IgD-negative memory B cell (primary cell): ENCODE results near the gene SEC14L2. TPM values are rescaled to one million over a fixed set of nuclear protein-coding genes. Genes with fewer than 3 reads are reported as not detected.
"Not testable (repeated sequence)": the region's sequence is repeated elsewhere in the genome, so short reads cannot be mapped to it uniquely, and the experiment has no call there.

Source experiments
- H3K27ac Mint-ChIP-seq, 3 donors: one replicate each; pipeline ENCODE4 v1.8.0; 2020 to 2022; ENCODE audit warnings: mild to moderate bottlenecking in 3 of 3, mixed read lengths in 3 of 3, moderate library complexity in 1 of 3
- H3K27me3 Mint-ChIP-seq: one replicate; pipeline ENCODE4 v1.8.0; 2021; ENCODE audit warnings: mixed read lengths
- H3K36me3 Mint-ChIP-seq: one replicate; pipeline ENCODE4 v1.8.0; 2020; ENCODE audit warnings: mild to moderate bottlenecking, mixed read lengths
- H3K4me1 Mint-ChIP-seq, 3 donors: one replicate each; pipeline ENCODE4 v1.8.0; 2020 to 2022; ENCODE audit warnings: mixed read lengths in 3 of 3, mild to moderate bottlenecking in 1 of 3
- H3K4me3 Mint-ChIP-seq, 4 donors: one replicate each; pipeline ENCODE4 v1.8.0; 2020 to 2022; ENCODE audit warnings: mild to moderate bottlenecking in 4 of 4, mixed read lengths in 4 of 4, moderate library complexity in 3 of 4
- H3K9me3 Mint-ChIP-seq, 3 donors: one replicate each; pipeline ENCODE4 v1.8.0; 2020 to 2021; ENCODE audit warnings: mixed read lengths in 3 of 3, mild to moderate bottlenecking in 1 of 3
- polyA plus RNA-seq: library from polyadenylated mRNA; unstranded; fragments of 300-500 nt; fragmentation: Illumina TruSeq; gene quantifications from one replicate; pipeline ENCODE4 v1.2.3, GENCODE V29; 2021

Gene SEC14L2
- polyA plus RNA-seq, 1 donor from 2014 or later, result 1.1 TPM

DNA sequence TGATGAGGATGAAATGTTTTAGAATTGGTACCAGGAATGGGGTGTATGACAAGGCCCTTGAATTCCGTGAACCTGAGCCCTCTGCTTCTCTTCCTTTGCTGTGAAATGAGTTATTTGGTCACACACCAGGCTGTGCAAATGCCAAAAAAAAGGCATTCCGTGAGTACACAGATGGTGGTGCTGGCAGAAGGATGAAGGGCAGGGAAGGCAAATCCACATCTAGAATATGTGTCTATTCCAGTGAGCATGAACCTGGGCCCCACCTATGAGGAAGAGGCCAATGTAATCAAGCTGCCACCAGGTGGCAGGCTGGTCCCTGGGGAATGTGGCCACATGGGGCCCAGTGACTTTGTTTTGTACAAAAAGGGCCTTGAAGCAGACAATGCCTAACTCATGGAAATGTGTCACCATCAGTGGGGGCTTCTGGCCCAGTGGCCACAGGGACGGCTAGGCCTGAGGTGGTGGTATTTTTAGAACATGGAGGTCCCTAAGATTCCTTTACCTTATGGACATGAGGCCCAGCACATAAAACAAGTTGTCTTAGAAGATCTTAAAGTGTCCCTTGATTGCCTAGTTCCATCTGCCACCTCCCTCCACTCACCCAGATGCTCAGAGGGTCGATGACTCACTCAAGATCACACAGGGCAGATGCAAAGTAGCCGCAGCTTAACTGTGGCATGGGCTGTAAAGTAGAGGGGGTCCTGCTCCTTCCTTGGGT lies 5.7 kb upstream of the SEC14L2 start:
- Mint-ChIP-seq H3K9me3 (peaks cover 0 to 2% (median 0%) of the 10 kb centered on the region in 3 donors), H3K4me3 (peak overlapping the region in 2 of 4 donors; percentile 37 to 61), H3K27ac (peak overlapping the region in 2 of 3 donors; percentile 12 to 25), H3K36me3 (no peaks in the 10 kb centered on the region), H3K27me3 (peaks cover 16% of the 10 kb centered on the region), H3K4me1 (peaks cover 10 to 23% (median 23%) of the 10 kb centered on the region in 3 donors)

GRCh38 chr22:30392661-30393321 lies 4.0 kb upstream of the SEC14L2 start:
- H3K27ac Mint-ChIP-seq, result peak overlapping the region in 1 of 3 donors; percentile 73
- peak overlapping the region in 2 of 4 donors; percentile 39 to 78 for H3K4me3 Mint-ChIP-seq
- H3K4me1 Mint-ChIP-seq, result peaks cover 10 to 17% (median 15%) of the 10 kb centered on the region in 3 donors
- H3K9me3 Mint-ChIP-seq, result peaks cover 0 to 2% (median 0%) of the 10 kb centered on the region in 3 donors
- peaks cover 30% of the 10 kb centered on the region for H3K27me3 Mint-ChIP-seq
- H3K36me3 Mint-ChIP-seq, result no peaks in the 10 kb centered on the region

- H3K27ac Mint-ChIP-seq, result peak overlapping the region in 1 of 3 donors; percentile 73
- peaks cover 10 to 17% (median 15%) of the 10 kb centered on the region in 3 donors for H3K4me1 Mint-ChIP-seq
- peaks cover 34% of the 10 kb centered on the region for H3K27me3 Mint-ChIP-seq
- H3K36me3 Mint-ChIP-seq, result no peaks in the 10 kb centered on the region
- H3K9me3 Mint-ChIP-seq, result peaks cover 0 to 2% (median 0%) of the 10 kb centered on the region in 3 donors
- no peak overlapping the region for H3K4me3 Mint-ChIP-seq
Measured at GRCh38 chr22:30393322-30393680, 3.5 kb upstream of the SEC14L2 start.

- Mint-ChIP-seq H3K36me3 (no peaks in the 10 kb centered on the region), H3K4me1 (peaks cover 10 to 17% (median 15%) of the 10 kb centered on the region in 3 donors), H3K27me3 (peaks cover 39% of the 10 kb centered on the region), H3K4me3 (peak overlapping the region in 1 of 4 donors; percentile 71), H3K9me3 (peaks cover 0 to 2% (median 0%) of the 10 kb centered on the region in 3 donors), H3K27ac (peak overlapping the region in 1 of 3 donors; percentile 72)
Measured at GRCh38 chr22:30393885-30394284, 2.9 kb upstream of the SEC14L2 start.

- Mint-ChIP-seq H3K27me3 (peaks cover 44% of the 10 kb centered on the region), H3K27ac (peak overlapping the region in 2 of 3 donors; percentile 53 to 78), H3K4me1 (peaks cover 0 to 3% (median 1%) of the 10 kb centered on the region in 3 donors), H3K4me3 (peak overlapping the region; percentile 11 to 89 (median 76)), H3K9me3 (peaks cover 0 to 2% (median 0%) of the 10 kb centered on the region in 3 donors), H3K36me3 (no peaks in the 10 kb centered on the region)
Measured at GRCh38 chr22:30397656-30398635, 1.1 kb downstream of the SEC14L2 start.

- peaks cover 39% of the 10 kb centered on the region for H3K27me3 Mint-ChIP-seq
- peaks cover 0 to 1% (median 0%) of the 10 kb centered on the region in 3 donors for H3K4me1 Mint-ChIP-seq
- no peaks in the 10 kb centered on the region for H3K36me3 Mint-ChIP-seq
- H3K27ac Mint-ChIP-seq, result peak overlapping the region in 2 of 3 donors; percentile 53 to 78
- peak overlapping the region in 2 of 4 donors; percentile 11 to 54 for H3K4me3 Mint-ChIP-seq
- no peaks in the 10 kb centered on the region for H3K9me3 Mint-ChIP-seq
Measured at GRCh38 chr22:30398685-30399680, 2.2 kb downstream of the SEC14L2 start.

DNA sequence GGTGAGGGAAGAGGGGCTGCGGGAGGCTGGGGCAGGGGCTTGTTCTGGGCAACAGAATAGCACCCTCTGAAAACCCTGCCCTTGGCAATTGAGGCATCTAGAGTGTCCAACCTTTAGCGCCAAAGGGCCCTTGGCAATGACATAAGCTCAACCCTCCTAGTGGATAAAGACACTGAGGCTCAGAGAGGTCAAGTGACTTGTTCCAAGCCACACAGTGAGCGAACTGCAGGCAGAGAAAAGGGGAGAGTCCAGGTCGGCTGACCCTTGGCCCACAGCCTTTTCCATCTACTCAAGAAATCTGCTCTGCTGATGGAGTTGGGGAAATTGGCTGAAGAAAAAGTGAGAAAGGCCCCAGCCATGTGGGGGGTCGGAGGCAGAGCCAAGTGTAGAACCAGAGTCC lies 2.9 kb downstream of the SEC14L2 start:
- H3K27ac Mint-ChIP-seq, result no peak overlapping the region
- no peak overlapping the region for H3K4me3 Mint-ChIP-seq
- H3K9me3 Mint-ChIP-seq, result no peaks in the 10 kb centered on the region
- H3K27me3 Mint-ChIP-seq, result peaks cover 39% of the 10 kb centered on the region
- H3K36me3 Mint-ChIP-seq, result no peaks in the 10 kb centered on the region
- H3K4me1 Mint-ChIP-seq, result peaks cover 0 to 1% (median 0%) of the 10 kb centered on the region in 3 donors

DNA sequence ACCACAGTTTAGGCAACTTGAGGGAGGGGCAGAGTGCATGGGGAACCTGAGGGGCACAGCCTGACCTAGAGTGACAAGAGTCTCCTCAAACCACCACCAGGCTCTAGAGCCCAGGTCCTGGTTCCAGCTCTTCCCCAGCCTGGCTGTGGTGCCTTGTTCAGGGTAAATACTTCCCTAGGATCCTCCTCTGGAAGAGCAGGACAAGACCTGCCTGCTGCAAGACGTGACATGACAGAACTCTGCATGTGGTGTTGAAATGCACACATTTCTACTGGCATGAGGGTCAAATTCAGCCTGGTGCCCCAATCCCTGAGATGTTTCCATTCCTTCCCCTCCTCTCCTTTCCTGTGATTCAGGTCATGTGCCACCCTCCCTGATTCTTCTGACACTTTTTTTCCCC lies 3.3 kb downstream of the SEC14L2 start:
- H3K27ac Mint-ChIP-seq, result no peak overlapping the region
- peaks cover 39% of the 10 kb centered on the region for H3K27me3 Mint-ChIP-seq
- no peaks in the 10 kb centered on the region for H3K9me3 Mint-ChIP-seq
- no peak overlapping the region for H3K4me3 Mint-ChIP-seq
- H3K36me3 Mint-ChIP-seq, result no peaks in the 10 kb centered on the region
- peaks cover 0 to 1% (median 0%) of the 10 kb centered on the region in 3 donors for H3K4me1 Mint-ChIP-seq

GRCh38 chr22:30401024-30401423 lies 4.2 kb downstream of the SEC14L2 start:
- not testable (repeated sequence) for H3K36me3 Mint-ChIP-seq, H3K4me3 Mint-ChIP-seq, H3K9me3 Mint-ChIP-seq, H3K4me1 Mint-ChIP-seq, H3K27ac Mint-ChIP-seq
- H3K27me3 Mint-ChIP-seq, result peaks cover 30% of the 10 kb centered on the region

DNA sequence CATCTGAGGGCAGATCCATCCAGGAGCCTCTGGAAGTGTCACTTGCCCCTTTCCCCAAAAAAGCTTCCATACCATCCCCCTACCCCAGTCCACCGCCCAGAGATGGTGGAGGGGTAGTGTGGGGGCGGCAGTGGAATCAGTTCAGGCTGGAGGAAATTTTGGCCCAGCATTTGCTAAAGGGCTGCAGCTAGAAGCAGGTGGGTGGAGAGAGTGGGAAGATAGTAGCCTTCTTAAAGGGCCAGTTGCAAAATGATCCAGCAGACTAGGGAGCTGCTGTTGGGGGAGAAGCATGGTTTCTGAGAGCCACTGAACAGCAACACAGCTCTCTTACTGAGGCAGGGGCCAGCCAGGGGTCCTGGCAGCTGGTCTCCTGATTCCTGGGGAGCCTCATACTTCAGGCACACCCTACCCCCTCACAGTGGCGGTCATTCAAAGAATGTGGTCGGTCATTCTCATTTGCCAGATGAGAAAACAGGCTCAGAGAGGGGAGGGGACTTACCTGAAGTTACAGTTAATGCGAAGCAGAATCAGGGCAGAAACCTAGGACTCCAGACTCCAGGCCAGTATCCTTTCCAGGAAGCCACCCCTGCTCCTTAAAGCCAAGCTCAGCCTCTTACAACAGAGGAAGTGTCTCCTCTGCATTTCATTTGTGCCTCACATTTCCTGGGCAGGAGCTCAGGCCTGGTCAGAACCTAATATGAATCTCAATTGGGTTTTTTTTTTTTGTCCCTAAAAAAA lies 5.4 kb downstream of the SEC14L2 start:
- Mint-ChIP-seq H3K27ac (no peak overlapping the region), H3K27me3 (peaks cover 20% of the 10 kb centered on the region), H3K9me3 (no peaks in the 10 kb centered on the region), H3K36me3 (no peaks in the 10 kb centered on the region), H3K4me1 (peaks cover 0 to 1% (median 0%) of the 10 kb centered on the region in 3 donors), H3K4me3 (no peak overlapping the region)

GRCh38 chr22:30402766-30403104 lies 5.9 kb downstream of the SEC14L2 start:
- not testable (repeated sequence) for H3K4me1 Mint-ChIP-seq, H3K36me3 Mint-ChIP-seq, H3K4me3 Mint-ChIP-seq, H3K27ac Mint-ChIP-seq, H3K9me3 Mint-ChIP-seq
- peaks cover 15% of the 10 kb centered on the region for H3K27me3 Mint-ChIP-seq

GRCh38 chr22:30404307-30404706 lies 7.5 kb downstream of the SEC14L2 start:
- Mint-ChIP-seq H3K27ac (no peak overlapping the region), H3K4me1 (peaks cover 0 to 1% (median 0%) of the 10 kb centered on the region in 3 donors), H3K4me3 (no peak overlapping the region), H3K9me3 (no peaks in the 10 kb centered on the region), H3K36me3 (no peaks in the 10 kb centered on the region), H3K27me3 (peaks cover under 1% of the 10 kb centered on the region)

DNA sequence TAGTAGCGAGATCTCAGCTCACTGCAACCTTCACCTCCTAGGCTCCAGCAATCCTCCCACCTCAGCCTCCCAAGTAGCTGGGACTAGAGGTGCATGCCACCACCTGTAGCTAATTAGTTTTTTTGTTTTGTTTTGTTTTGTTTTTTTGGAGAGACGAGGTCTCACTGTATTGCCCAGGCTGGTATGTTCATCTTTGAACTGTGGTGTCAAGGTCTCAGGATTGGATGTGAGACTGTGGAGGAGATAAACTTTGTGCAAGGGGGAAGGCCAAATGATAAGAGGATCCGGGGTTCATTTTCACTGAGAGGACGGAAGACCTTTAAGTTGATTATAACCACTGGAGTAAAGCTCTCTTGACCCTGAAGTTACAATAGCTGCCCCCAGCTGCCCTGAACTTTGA lies 8.9 kb downstream of the SEC14L2 start:
- no peaks in the 10 kb centered on the region for H3K9me3 Mint-ChIP-seq
- H3K27me3 Mint-ChIP-seq, result no peaks in the 10 kb centered on the region
- H3K4me3 Mint-ChIP-seq, result no peak overlapping the region
- H3K36me3 Mint-ChIP-seq, result no peaks in the 10 kb centered on the region
- H3K4me1 Mint-ChIP-seq, result no peaks in the 10 kb centered on the region
- no peak overlapping the region for H3K27ac Mint-ChIP-seq
